Measurements from ENCODE around the gene HUWE1. TPM values are rescaled to one million over a fixed set of nuclear protein-coding genes. Genes with fewer than 3 reads are reported as not detected.

The HUWE1 gene
- total RNA-seq, 2 donors from 2014 or later: 316 to 325 TPM

DNA sequence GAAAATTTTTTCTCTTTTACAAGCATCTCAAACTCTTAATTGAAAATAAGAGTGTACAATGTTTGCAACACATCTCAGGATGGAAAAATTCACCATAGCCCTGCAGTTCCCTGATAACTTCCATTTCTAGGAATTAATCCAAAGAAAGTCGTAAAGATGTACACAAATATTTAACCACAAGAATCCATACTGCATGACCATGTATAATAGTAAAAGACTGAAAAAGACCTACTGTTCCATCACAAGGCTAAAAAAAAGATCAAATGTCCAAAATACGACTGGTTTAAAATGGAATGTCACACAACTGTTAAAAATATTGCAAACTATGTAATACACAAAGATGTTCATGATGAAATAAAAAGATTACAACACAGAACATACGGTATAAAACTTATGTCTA lies 32.1 kb downstream of the HUWE1 start:
- Mint-ChIP-seq H3K4me1 (no peaks in the 10 kb centered on the region), H3K36me3 (ENCODE audit: low read depth) (peaks cover 33% of the 10 kb centered on the region), H3K27ac (no peak overlapping the region), H3K27me3 (ENCODE audit: insufficient read depth) (no peaks in the 10 kb centered on the region), H3K4me3 (no peak overlapping the region), H3K9me3 (peaks cover 32% of the 10 kb centered on the region)
- TF ChIP-seq, protein P1, sequence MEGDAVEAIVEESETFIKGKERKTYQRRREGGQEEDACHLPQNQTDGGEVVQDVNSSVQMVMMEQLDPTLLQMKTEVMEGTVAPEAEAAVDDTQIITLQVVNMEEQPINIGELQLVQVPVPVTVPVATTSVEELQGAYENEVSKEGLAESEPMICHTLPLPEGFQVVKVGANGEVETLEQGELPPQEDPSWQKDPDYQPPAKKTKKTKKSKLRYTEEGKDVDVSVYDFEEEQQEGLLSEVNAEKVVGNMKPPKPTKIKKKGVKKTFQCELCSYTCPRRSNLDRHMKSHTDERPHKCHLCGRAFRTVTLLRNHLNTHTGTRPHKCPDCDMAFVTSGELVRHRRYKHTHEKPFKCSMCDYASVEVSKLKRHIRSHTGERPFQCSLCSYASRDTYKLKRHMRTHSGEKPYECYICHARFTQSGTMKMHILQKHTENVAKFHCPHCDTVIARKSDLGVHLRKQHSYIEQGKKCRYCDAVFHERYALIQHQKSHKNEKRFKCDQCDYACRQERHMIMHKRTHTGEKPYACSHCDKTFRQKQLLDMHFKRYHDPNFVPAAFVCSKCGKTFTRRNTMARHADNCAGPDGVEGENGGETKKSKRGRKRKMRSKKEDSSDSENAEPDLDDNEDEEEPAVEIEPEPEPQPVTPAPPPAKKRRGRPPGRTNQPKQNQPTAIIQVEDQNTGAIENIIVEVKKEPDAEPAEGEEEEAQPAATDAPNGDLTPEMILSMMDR (conservative IDR thresholded peaks at IDR 0.05): no peak
- Histone ChIP-seq H3K27me3 (ENCODE audit: control insufficient read depth, insufficient read depth, low read length, poor library complexity, severe bottlenecking) (no peaks in the 10 kb centered on the region), H3K36me3 (ENCODE audit: control insufficient read depth, insufficient read depth, low read length) (peaks cover 62% of the 10 kb centered on the region), H3K27ac (ENCODE audit: low read depth, low read length) (no peak overlapping the region), H3K9me3 (ENCODE audit: control insufficient read depth, low read length) (no peaks in the 10 kb centered on the region), H3K4me1 (ENCODE audit: control insufficient read depth, insufficient read depth, low read length) (no peaks in the 10 kb centered on the region), H3K9ac (ENCODE audit: extremely low read depth, low read length, poor library complexity, severe bottlenecking) (no peak overlapping the region), H3K4me3 (ENCODE audit: low read length) (no peak overlapping the region)
- DNase-seq: no peak
- WGBS, 2 experiments (ENCODE audit: insufficient coverage in 1 of 2, insufficient read length in 1 of 2): 100% methylated on average over 1 of the region's 3 CpGs; no CpG with 5 or more reads in 1 of the 2 experiments

DNA sequence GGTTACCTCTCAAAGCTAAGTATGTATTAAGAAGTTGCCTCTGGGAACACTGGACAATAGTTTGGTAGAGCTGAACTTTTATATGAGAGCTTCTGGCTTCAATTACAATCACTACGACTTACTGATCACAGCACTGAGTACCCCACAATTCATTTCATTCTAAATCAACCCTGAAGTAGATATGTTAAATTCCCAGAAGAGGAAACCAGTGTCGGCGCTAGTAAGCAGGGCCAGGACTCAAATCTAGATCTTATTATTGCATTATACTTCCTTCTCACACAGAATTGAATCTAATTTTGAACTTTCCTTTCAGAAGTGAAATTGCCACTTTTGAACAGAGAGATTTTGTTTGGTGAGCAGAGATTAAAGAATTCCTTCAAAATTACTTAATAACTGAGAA lies 41.8 kb downstream of the HUWE1 start:
- Histone ChIP-seq H3K9ac (ENCODE audit: extremely low read depth, low read length, poor library complexity, severe bottlenecking) (no peak overlapping the region), H3K36me3 (ENCODE audit: control insufficient read depth, insufficient read depth, low read length) (peaks cover 94% of the 10 kb centered on the region), H3K4me1 (ENCODE audit: control insufficient read depth, insufficient read depth, low read length) (no peaks in the 10 kb centered on the region), H3K4me3 (ENCODE audit: low read length) (no peak overlapping the region), H3K27ac (ENCODE audit: low read depth, low read length) (no peak overlapping the region), H3K9me3 (ENCODE audit: control insufficient read depth, low read length) (no peaks in the 10 kb centered on the region), H3K27me3 (ENCODE audit: control insufficient read depth, insufficient read depth, low read length, poor library complexity, severe bottlenecking) (no peaks in the 10 kb centered on the region)
- WGBS, 2 experiments (ENCODE audit: insufficient coverage in 1 of 2, insufficient read length in 1 of 2): 71% methylated on average over 1 of the region's 3 CpGs; no CpG with 5 or more reads in 1 of the 2 experiments
- peaks cover 71% of the 10 kb centered on the region for H3K36me3 Mint-ChIP-seq (ENCODE audit: low read depth)
- no peak for DNase-seq
- H3K9me3 Mint-ChIP-seq: peaks cover 28% of the 10 kb centered on the region
- H3K27ac Mint-ChIP-seq: no peak overlapping the region
- H3K4me1 Mint-ChIP-seq: no peaks in the 10 kb centered on the region
- H3K27me3 Mint-ChIP-seq (ENCODE audit: insufficient read depth): no peaks in the 10 kb centered on the region
- no peak overlapping the region for H3K4me3 Mint-ChIP-seq
- TF ChIP-seq, protein P1 (conservative IDR thresholded peaks at IDR 0.05): no peak

DNA sequence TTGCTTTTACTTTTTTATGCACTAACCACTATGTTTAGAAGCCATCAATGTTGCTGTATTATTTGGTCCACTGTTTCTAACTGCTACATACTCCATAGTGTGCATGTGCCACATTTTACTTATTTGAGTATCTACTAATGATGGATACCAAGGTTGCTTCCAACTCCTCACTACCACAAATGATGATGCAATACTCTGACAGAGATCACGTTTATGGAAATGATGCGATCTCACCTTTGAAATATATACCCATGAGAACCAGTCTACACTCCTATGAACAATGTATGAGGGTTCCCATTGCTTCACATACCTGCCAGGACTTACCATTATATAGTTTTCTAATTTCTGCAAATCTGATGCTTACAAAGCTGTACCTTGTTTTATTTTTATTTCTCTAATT lies 44.2 kb downstream of the HUWE1 start:
- no peak overlapping the region for H3K4me3 ChIP-seq (ENCODE audit: low read length)

More for the DNA sequence above, 44.2 kb downstream of the HUWE1 start:
- Histone ChIP-seq H3K27me3 (ENCODE audit: control insufficient read depth, insufficient read depth, low read length, poor library complexity, severe bottlenecking) (no peaks in the 10 kb centered on the region), H3K4me1 (ENCODE audit: control insufficient read depth, insufficient read depth, low read length) (no peaks in the 10 kb centered on the region), H3K9ac (ENCODE audit: extremely low read depth, low read length, poor library complexity, severe bottlenecking) (no peak overlapping the region), H3K36me3 (ENCODE audit: control insufficient read depth, insufficient read depth, low read length) (peaks cover 93% of the 10 kb centered on the region), H3K27ac (ENCODE audit: low read depth, low read length) (no peak overlapping the region), H3K9me3 (ENCODE audit: control insufficient read depth, low read length) (no peaks in the 10 kb centered on the region)
- Mint-ChIP-seq H3K27me3 (ENCODE audit: insufficient read depth) (no peaks in the 10 kb centered on the region), H3K36me3 (ENCODE audit: low read depth) (peaks cover 67% of the 10 kb centered on the region), H3K4me1 (no peaks in the 10 kb centered on the region), H3K9me3 (peaks cover 28% of the 10 kb centered on the region), H3K4me3 (no peak overlapping the region), H3K27ac (no peak overlapping the region)
- TF ChIP-seq, protein P1 (conservative IDR thresholded peaks at IDR 0.05): no peak
- DNase-seq: no peak
- WGBS, 2 experiments (ENCODE audit: insufficient coverage in 1 of 2, insufficient read length in 1 of 2): 100% methylated on average over 2 of the region's 2 CpGs; no CpG with 5 or more reads in 1 of the 2 experiments
